NCI-H2196 (cell line): ENCODE results near the gene TKFC.

ENCODE experiments used
- DNase-seq: peaks from one replicate; lab custom pipeline; 2025; ENCODE audit not compliant: unreplicated experiment; lab: John Stamatoyannopoulos, UW

TKFC gene, protein sequence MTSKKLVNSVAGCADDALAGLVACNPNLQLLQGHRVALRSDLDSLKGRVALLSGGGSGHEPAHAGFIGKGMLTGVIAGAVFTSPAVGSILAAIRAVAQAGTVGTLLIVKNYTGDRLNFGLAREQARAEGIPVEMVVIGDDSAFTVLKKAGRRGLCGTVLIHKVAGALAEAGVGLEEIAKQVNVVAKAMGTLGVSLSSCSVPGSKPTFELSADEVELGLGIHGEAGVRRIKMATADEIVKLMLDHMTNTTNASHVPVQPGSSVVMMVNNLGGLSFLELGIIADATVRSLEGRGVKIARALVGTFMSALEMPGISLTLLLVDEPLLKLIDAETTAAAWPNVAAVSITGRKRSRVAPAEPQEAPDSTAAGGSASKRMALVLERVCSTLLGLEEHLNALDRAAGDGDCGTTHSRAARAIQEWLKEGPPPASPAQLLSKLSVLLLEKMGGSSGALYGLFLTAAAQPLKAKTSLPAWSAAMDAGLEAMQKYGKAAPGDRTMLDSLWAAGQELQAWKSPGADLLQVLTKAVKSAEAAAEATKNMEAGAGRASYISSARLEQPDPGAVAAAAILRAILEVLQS

GRCh38 chr11:61332797-61333549 lies at the start of gene TKFC, which contains the start of gene DDB1:
Gene TKFC, plus strand, starts transcription at chr11:61333228. Its CDS starts 1,501 bp downstream, at chr11:61334729.
Gene DDB1, minus strand, starts transcription at chr11:61333105. Its CDS starts 137 bp downstream, at chr11:61332968.
- DNase-seq = peak; percentile 96

- no peak for DNase-seq
Measured at GRCh38 chr11:61283613-61284012, 49.4 kb upstream of the TKFC start.

DNA sequence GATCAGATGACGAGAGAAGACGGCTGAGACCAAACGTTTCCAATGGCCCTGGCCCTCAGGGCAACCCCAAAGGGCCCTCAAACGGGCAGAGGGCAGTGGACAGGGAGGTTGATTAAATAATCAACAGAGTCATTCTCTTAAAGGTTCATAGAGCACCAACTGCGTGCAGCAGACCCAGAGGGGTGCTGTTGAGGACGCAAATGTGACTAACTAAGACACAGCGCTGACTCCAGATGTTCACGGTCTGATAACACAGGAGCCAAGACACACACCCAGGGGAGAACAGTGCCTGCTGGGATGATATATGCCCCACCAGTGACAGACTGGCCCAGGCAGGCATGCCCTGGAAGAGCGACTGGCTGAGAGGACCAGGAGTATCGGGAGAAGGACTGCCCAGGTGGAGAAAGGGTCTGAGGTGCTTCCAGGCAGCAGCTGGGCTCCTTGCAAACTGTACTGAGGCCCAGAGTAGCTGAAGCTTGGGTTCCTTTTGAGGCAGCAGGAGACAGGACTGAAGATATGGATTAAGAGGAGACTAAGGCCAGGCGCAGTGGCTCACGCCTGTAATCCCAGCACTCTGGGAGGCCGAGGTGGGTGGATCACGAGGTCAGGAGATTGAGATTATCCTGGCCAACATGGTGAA lies 45.6 kb upstream of the TKFC start:
- no peak for DNase-seq

DNA sequence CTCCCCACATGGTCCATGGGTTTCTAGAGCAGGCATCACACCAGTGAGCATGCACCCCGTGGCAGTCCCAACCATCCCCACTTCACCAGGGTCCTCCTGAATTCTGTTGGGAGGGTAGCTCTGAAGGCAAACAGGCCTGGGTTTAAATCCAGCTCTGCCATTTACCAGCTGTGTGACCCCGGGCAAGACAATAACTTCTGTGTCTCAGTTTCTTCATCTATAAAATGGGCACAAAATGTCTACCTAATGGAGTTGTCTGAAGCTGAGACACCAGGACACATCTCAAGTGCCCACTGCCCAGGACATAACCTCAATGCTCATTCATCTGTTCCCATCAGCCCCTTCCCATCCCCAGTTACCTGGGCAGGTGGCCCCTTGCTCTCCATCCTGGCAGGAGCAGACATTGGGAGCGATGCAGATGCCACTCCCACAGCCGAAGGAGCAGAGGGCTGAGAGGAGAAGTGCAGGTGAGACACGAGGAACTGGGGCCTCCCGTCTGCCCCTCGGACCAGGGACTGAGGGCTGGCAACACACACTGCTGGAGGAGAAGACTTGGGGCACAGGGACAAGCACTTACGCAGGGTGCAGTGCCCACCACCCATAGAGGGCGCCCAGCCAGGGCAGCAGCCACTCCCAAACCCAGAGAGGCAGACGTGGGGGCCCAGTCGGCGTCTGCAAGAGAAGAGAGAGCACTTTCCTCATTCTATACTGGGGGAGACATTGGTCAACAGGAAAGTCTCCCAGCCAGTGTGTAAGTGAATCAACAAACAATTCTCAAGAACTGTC lies 41.9 kb upstream of the TKFC start:
- DNase-seq = no peak

GRCh38 chr11:61292356-61292755 lies 40.7 kb upstream of the TKFC start:
- no peak for DNase-seq

DNA sequence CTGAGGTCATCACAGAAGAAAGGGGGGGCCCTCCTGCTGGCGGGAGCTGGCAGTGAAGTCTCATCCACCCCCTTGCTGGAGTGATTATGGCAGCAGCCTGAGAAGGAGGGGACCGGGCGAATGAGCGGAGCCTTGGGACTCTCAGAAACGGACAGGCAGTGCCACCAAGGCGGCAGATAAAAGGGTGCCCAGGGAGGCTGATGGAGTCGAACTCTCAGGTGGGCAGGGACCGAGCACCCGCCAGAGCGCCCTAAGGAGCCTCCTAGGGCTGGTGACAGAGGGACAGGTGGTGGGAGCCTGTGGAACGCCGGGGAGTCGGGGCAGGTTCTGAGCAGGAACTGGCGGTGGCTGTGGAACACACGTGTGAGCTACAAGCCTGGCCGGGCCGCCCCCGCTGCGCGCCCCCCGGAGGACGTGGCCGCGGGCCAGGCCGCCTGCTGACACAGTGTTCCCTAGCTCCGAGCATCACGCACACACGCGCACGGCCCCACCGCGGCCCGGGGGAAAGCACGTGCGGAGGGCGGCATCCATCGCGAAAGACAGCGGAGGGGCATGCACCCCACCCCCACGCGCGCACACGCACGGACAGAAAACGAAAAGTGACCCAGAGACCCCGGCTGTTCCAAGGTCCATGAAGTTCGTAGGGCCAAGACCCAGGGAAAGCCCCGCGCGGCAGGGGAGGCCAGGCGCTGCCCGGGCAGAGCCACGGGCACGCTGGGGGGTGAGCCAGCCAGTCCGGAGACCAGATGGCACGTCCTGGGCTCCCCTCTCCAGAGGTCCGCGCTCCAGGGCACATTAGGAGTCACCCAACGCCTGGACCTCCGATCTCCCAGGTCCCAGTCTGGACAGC lies 38.9 kb upstream of the TKFC start:
- DNase-seq = no peak

GRCh38 chr11:61294717-61295595 lies 38.1 kb upstream of the TKFC start, which contains the start of gene VWCE:
Gene VWCE, minus strand, starts transcription at chr11:61295316. Its CDS starts 279 bp downstream, at chr11:61295037.
- peak; percentile 55 for DNase-seq

DNA sequence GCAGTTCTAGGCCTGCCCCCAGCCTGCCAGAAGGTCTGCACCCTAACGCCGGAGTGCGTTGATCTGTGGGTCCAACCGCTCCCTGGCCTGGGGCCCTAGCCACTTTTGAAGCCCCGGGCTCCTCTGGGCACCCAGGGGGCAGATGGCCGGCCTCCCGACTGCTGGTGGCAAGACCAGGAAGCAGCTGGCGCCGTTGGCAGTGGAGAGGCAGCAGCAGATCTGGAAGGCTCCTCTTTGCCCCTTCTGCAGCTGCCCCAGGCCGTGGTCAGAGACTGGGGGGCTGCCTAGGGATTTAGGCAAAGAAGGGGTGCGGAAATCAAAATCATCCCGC lies 37.5 kb upstream of the TKFC start:
- DNase-seq = no peak

DNA sequence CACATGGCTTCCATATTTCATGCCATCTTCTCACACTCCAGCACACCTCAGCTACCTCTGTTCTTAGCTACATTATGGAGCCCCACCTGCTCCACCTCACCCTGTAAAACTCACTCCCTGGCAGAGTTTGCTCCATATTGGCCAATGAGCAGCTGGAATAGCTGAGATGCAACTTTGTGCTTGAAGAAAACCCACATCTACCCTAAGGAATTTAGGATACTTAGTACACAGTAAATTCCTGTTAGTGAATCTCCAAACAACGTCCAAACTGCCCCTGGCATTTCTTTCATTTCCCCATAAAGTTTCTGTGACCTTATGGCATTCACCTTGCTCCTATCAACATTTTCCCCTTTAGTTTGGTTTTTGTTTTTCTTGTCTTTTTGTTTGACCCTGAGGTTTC lies 35.7 kb upstream of the TKFC start:
- DNase-seq = no peak

GRCh38 chr11:61297746-61298145 lies 35.3 kb upstream of the TKFC start:
- DNase-seq = peak; percentile 41

DNA sequence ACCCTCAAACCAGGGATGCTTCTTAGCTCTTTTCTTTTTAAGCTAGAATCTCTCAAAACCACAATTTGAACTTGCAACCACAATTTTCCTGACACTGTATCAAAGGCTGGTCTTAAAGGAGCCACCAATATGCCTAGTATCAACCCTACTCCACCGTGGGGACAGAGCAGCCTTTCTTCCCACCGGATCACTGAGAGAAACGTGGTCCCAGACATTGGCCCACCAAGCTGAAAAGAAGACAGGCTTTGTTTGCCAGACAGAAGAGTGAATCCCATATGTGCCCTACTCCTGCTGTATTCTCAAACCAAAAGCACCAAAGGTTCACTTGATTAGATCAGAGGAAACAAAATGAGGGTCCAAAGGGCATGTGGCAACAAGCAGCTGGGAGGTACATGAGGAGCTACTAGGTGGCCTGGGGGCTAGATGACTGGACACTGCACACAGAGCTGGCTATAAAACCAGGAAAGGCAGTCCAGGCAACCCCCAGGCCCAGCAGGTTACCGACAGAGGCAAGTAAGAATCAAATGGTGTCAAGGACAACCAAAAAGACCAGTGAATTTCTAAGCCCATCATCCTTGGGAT lies 34.3 kb upstream of the TKFC start:
- no peak for DNase-seq

DNA sequence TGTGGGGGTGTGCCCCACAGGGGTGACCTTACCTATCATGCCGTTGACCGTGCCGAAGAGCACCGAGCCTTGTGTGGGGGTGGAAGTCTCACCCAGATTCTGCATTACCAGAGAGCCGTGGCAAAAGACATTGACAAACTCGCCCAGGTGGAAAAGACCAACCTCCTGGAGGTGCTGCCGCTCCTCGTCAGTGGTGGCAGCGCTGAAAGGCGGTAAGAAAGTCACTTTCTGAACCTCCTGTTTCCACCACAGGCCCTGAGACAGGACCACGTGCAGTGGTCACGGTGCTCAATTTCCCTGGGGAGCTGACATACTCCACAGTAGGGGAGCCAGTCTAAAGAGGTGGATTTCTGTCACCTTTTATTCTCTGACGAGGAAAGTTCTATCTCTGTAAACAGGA lies 30.5 kb upstream of the TKFC start:
- DNase-seq = no peak

DNA sequence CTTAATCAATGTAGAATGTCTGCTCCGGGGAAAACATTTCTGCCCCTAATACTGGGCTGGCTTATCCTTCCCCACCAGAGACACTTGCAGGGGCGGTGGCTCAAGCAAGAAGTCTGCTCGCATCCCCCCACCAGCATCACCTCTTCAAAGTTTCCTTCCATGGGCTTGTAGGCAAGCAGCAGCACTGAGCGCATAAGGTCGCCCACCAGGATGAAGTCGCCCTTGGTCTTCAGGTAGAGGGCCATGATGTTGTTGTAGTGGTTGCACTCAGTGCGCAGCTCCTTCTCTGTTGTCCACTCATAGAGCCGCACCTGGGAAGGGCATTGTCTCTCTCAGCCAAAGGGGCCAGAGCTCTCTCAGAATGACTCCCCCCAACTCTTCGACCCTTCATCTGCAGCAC lies 29.3 kb upstream of the TKFC start:
- no peak for DNase-seq

DNA sequence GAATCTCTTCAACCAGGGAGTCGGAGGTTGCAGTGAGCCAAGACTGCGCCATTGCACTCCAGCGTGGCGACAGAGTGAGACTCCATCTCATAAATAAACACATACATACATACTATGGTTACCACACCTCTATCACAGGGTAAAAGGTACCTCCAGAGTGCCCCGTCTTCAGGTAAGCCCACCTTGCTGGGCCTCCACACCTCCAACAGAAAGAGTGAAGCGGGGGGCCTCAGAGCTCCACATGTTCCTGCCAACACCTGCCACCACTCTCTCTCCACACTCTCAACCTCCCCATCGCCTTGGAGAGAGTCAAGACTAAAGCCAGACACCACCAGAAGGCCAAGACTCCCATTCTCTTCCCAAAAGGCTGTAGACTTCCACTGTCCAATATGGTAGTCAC lies 27.6 kb upstream of the TKFC start:
- DNase-seq = no peak

GRCh38 chr11:61306221-61306620 lies 26.8 kb upstream of the TKFC start:
- no peak for DNase-seq

DNA sequence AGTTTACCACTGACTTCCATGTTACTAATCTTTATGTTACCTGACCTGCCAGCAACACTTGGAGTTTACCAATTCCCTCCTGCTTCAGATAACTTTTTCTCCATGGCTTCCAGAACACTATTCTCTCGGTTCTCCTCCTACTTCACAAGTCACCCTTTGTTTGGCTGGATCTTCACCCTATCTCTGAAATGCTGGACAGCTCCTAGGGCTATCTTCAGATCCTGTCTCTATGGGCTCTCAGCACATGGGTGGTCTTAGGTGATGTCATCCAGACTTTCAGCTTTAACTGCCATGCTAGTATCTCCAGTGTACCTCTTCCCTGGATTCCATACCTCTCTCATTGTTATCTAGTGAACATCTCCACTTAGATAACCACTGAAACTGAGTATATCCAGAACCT lies 25.7 kb upstream of the TKFC start:
- DNase-seq = no peak

- no peak for DNase-seq
Measured at GRCh38 chr11:61309141-61309540, 23.9 kb upstream of the TKFC start.

DNA sequence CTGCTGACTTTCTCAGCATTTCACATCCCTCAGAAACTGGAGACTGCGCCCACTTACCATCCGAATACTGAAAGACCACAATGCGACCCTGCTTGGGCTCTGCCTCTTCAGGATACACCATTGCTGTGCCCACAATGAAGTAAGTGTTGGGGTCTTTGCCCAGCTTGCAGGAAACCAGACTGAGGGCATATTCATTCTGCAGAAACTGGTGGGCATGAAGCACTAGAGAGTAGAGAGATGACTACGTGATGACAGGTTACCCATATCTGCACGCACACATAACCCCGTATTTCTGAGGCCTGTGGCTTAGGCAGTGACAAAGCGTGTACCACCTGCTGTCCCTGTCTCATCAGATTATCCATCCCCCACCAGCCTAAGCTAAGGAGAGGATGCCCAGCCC lies 23.3 kb upstream of the TKFC start:
- DNase-seq = no peak
